HT1080 (cell line): ENCODE results near the gene PIGS. TPM values are rescaled to one million over a fixed set of nuclear protein-coding genes. Genes with fewer than 3 reads are reported as not detected.
A peak's percentile ranks its signal among the peaks of the same experiment; 100 is the strongest.
"Not testable (repeated sequence)": the region's sequence is repeated elsewhere in the genome, so short reads cannot be mapped to it uniquely, and the experiment has no call there.

Experiments
- DNase-seq: peaks from one replicate; pipeline ENCODE4 v3.0.0-alpha.2; 2015; ENCODE audit warnings: low read depth
- total RNA-seq: library from RNA; depleted of rRNA; stranded (reverse); fragments of >200 nt; shearing (Covaris generic); gene quantifications from 2 replicates; pipeline ENCODE4 v1.2.3, GENCODE V29; 2014

Gene PIGS
- total RNA-seq, 1 experiment from 2014 or later: 43.0 TPM

DNA sequence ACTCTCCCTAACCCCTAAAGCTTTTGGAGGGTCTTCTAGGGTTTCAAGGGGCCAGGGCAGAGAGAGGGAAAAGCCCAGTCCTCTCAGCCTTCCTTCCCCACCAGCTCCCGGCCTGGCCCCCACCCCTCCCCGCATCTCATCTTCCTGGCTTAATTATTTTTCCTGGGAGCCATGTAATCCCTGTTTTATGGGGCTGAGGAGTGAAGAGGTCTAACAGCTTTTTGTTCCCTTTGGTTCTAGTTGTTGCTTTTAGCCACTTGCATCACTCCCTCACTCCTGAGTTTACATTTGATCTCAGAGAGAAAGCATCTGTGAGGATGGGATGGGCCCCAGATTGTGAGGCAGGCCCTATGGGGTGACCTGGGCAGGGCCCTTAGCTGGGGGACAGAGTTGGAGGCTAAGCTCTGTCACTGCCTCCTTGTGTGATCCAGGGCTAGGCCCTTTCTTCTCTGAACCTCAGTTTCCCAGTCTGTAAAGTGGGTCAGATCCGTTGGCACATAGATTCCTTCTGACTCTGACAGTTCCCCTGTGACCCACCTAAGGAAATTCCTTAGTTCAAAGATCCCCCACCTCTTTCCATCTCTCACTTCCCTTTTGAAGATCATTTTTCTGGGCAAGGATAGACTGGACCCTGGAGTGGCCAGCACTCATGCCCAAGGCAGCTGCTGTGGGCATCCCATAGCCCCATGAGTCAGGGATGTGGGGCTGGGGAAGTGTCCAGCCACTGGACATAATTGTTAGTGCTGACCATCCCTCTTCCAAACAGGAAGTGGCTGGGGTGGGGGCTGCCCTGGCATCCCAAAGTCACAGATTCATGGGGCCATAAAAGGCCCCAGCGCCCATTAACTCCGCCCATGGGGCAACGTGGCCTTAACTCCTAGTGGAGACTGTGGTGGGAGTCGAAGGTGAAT, 39.0 kb downstream of the PIGS start:
- DNase-seq: no peak

DNA sequence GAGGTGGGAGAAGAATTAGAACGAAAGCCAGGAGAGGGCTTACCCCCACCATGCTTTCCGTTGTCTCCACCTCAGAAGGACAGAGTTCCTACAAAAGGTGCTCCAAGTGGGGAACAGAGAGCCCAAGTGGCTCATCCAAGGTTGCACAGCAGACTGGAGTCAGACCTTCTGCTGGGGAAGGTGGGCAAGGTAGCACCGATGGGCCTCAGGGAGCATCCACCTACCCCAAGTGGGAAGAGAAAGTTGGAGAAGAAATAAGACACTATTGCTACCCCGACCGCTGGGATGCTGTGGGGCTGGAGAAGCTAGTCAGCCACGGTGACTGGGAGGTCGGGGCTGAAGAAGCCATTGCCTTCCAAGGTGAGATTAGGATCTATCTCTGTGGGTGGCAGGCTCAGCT, 40.4 kb downstream of the PIGS start:
- no peak for DNase-seq

DNA sequence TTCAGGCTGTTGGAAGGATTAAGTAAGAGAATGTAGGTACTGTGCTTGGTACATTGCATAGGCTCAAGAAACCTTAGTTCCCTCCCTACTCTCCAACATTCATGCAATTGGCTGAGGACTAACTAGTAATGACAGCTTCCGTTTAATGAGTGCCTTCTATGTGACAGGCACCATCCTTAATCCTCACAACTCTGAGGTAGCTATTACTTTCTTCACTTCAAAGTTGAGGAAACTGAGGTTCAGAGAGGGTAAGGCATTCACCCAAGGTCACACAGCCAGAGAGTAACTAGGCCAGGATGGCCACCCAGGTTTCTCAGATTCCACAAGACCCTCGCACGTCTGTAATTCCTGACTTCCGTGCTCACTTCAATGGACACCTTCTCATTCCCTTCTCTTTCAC, 41.1 kb downstream of the PIGS start:
- no peak for DNase-seq

DNA sequence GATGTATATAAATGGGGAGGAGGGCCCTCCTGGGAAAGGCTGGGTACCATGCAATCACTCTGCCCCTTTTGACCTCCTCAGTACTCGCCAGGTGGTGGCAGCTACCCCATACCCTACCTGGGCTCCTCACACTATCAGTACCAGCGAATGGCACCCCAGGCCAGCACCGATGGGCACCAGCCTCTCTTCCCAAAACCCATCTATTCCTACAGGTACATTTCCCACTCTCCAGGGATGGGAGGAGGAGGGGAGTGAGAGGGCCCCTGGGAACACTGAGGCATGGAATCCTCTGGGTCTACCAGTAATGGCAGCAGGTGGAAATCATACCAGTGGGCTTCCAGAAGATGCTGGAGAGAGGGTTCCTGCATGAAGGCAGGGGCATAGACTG, 42.3 kb downstream of the PIGS start:
- no peak for DNase-seq

DNA sequence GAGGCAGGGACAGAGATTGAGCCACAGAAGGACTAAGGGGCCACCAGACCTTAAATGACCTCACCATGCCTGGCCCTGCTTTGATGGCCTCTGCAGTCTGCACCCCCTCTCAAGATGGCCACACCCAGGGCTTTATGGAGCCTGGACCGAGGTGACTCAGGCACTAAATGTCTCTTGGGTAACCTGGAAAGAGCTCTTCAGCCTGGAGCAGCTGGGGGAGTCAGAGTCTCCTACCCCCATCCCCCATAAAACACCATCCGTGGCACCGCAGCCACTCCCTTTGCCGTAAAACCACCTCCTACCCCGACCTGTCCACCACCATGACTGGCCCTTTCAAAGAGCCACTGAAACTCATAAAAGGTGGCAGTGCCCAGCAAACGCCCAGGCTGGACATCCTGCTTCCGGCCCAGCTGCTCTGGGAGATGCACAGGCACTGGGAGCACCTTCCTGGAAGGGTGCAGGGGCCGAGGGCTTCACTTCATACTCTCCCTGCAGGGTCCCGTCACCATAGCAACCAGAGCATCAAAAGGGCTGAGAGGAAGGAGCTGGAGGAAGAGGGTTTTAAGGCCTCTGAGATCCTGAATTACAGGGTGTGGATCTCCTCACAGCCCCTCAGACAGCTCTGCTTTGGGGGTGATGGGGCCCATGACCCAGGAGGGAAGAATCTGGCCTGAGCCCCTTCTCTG, 42.9 kb downstream of the PIGS start:
- no peak for DNase-seq

DNA sequence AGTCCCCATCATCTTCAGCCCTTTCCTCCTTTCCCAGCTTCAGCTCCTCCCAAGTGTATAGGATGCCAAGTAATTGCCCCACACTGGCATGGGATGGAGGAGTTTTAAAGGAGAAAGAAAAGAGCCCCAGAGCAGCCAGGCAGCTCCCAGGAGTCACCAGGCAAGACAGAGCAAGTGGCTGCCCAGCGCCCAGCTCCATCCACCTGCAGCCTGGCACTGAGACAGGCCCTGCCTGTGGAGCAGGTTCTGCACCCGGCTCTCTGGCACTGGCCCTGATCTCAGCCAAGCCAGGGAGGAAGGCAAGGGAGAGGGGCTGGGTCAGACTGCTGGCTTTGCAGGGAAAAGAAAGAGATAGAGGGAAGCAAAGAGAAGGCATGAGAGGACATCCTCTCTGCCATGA, 43.5 kb downstream of the PIGS start:
- no peak for DNase-seq

DNA sequence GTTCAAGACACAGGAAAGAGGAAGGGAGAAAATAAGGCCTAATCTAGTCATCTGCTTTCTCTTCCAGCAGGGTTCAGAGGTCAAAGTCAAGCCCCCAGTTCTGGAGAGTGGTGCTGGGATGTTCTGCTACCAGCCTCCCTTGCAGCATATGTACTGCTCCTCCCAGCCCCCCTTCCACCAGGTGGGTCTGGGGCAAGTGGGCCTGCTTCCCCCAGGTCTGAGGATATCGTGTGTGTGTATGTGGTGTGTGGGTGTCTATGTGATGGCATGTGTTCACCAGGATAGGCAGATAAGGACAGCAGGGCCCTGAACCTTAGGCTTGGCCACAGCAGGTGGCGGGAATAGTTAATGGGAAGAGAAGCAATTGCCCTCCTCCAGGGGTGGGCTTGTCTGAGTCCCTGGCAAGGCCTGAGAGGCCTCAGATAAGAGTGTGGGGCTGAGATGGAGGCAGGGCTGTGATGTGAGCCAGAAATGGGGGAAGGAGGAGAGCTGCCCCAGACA, 44.1 kb downstream of the PIGS start:
- DNase-seq: no peak

DNA sequence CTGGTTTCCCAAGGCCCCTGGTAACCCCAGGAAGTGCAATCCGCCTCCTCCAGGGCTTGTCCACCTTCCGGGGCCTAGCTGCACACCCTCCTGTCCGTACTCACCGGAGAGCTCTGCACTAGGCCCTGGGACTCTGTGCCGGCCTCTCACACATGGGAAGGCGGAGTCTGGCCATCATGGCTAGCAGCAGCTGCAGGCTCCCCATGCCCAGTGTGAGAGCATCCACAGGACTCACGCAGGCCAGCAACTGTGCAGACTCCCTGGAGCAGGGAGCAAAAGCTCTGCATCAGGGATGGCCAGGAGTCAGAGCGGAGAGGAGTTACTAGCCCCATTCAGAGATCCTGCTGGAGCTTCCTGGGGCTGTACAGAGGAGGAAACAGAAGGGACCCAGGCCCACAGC, 44.9 kb downstream of the PIGS start:
- DNase-seq: no peak

DNA sequence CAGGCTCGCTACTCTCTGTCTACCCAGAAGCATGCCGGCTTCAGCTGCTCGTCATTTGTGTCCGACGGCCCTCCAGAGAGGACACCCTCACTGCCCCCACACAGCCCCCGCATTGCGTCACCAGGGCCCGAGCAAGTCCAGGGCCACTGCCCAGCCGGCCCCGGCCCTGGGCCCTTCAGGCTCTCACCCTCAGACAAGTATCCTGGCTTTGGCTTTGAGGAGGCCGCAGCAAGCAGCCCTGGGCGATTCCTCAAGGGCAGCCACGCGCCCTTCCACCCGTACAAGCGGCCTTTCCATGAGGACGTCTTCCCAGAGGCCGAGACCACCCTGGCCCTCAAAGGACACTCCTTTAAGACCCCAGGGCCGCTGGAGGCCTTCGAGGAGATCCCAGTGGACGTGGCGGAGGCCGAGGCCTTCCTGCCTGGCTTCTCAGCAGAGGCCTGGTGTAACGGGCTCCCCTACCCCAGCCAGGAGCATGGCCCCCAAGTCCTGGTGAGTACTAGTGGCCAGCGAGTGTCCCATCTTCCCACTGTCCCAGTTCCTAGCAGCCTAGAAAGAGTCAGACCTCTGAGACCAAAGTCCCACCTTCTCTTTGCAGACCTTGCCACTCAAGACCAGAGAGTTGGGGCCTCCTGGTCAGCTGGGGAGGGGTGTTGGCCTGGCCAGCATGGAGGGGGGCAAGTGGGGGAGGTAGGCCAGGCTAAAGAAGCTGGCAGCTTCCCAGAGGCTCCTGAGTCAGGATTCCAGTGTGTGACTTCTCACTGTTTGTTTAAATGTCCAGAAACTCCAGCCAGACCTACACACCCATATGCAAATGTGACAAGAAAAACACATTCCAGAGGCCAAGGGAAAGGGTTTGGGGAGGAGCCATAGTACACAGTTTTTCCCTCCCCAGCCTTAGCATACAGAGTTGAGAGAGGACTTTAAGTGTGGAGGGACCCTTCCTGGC, 46.6 kb downstream of the PIGS start:
- peak; percentile 25 for DNase-seq

DNA sequence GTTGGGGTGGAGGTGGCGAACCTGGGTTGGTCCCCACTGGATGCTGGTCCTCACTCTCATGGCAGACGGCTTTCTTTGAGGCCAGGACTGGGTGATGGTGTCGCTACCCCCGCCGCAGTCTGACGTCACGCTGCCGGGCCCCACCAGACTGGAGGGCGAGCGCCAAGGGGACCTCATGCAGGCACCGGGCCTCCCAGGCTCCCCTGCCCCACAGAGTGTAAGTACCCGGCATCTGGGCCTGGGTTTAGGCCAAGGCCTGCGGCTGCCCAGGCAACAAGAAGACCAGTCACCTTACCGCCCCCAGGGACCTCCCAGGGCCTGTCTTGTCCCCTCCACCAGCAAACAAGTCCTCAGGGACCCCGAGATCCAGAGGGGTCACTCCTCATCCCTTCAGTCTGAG, 47.4 kb downstream of the PIGS start:
- DNase-seq: no peak

DNA sequence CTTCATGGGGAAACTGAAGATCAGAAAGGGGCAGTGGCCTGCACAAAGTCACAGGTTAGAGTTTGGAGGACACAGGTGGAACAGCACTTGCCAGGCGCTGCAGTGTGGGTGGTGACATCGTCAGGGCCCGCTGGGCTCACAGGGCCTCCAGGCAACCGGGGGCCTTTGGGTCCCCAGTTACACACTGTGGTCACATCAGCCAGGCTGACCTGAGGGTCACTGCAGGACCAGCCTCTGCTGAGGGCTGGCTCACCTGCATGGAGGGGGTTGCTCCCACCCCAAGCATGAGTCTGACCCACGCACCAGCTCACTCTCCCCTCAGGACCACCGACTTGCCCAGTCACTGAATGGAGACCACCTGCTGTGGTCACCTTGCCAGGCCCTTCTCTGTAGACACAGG, 48.1 kb downstream of the PIGS start:
- no peak for DNase-seq

DNA sequence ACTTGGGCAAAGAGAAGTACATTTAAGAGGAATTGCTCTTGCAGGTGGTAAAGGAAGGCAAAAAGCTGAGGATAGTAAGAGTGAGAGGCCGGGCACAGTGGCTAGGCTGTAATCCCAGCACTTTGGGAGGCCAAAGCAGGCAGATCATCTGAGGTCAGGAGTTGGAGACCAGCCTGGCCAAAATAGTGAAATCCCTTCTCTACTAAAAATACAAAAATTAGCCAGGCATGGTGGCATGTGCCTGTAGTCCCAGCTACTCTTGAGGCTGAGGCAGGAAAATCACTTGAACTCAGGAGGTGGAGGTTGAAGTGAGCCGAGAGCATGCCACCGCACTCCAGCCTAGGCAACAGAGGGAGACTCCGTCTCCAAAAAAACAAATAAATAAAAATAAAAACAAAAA, 49.0 kb downstream of the PIGS start:
- not testable (repeated sequence) for DNase-seq

DNA sequence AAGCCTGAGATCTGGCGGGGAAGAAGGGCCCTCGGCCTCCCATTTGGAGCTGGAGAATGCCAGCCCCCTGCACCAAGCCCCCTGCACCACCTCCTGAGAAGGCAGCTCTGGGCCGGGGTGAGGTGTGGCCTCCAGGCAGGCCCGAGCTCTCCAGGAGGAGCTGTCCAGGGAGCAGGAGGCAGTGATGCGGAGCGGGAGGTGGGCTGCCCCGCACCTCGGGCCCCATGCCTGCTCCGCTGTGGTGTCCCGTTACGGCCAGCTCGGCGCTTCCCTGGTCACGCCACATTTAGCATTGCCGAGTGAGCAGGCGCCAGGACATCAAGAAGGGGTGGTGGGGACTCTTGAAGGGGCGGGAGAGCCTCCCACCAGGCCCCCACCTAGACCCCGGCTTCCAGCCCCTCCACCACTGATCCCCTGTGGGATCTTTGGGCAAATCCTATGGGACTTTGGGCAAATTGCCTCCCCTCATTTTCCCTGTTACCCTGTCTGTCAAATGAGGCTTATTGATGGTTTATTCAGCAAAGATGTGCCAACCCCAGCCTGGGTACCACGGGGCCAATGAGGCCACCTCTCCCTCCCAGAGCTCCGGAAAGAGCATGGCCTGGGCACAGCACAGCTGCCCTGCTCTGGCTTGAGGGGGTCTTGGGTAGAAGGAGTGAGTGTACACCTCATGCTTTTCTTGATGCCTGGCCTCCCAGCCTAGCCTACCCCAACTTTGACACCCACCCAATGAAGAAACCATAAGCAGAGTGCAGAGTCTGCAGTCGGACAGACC, 49.8 kb downstream of the PIGS start:
- no peak for DNase-seq

DNA sequence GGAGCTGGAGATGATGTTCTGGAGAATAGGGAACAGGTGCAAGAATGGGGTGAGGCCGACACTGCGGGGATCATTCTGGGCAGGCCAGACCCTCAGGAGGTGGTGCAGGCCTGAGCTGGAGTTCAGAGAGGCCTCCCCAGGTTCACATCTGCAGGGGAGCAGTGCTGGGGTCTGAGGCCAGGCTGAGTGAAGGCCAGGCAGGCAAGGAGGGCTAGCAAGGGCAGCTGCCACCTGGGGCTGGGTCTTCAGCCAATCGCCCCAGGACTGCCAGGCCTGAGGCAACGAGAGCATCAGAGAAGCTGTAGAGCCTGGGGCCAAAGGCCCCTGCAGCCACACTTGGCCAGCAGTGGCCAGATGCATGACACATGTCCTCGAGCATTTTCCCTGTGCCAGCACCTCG, 50.6 kb downstream of the PIGS start:
- no peak for DNase-seq

DNA sequence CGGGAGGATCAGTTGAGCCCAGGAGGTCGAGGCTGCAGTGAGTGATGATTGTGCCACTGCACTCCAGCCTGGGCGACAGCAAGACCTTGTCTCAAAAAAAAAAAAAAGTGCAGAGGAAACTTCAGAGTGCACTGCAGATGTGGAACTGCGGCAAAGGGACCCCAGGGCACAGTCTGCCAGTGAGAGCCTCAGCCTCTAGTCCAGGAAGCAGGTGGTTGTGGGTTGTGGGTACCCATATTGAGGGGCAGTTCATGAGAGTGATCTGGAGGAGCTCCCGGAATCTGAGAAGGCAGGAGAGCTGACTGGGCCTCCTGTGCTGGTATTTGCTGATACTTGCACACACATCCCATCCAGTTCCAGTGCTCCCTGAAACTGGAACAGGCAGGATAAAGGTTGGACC, 52.1 kb downstream of the PIGS start:
- no peak for DNase-seq

DNA sequence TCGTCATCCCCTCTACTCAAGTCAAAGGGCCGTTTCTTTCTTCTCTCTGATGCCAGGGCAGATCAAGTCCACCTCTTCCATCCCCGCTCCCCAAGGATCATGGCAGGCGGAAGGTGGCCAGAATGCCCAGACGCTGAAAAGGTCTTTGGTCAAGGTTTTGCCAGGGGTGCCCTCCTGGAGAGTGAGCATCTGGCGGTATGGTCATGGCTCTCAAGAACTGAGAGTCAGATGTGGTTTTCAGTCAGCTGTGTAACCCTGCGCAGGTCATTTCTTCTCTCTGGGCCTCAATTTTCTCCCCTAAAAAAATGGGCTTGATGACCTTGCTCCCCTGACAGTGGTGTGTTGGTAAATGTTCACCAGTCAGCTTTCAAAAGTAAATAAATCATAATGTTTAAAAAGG, 52.7 kb downstream of the PIGS start:
- DNase-seq: no peak

DNA sequence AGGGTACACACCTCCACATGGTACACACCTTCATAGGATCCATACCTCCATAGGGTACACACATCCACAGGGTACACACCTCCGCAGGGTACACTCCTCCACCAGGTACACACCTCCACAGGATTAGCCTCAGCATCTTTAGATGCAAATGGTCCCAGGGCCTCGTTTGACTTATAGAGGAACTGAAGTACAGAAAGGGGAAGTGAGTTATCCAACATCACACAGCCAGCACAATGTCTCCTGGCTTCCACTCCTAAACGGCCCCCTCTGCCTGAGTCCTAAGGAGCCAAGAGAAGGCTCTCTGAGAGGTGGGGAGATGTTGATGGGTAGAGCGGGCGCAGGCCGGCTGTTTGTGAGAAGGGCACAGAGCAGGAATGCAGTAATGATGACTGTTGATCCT, 53.2 kb downstream of the PIGS start:
- DNase-seq: no peak

DNA sequence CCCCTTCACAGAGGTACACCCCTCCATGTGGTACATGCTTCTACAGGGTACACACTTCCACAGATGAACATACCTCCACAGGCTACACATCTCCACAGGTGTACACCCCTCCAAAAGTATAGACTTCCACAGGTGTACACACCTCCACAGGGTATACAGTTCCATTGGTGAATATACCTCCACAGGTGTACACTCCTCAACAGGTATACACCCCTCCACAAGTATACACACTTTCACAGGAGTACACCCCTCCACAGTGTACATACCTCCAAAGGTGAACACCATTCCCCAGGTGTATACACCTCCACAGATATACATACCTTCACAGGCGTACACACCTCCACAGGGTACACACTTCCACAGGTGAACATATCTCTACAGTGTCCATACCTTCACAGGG, 55.8 kb downstream of the PIGS start:
- no peak for DNase-seq

DNA sequence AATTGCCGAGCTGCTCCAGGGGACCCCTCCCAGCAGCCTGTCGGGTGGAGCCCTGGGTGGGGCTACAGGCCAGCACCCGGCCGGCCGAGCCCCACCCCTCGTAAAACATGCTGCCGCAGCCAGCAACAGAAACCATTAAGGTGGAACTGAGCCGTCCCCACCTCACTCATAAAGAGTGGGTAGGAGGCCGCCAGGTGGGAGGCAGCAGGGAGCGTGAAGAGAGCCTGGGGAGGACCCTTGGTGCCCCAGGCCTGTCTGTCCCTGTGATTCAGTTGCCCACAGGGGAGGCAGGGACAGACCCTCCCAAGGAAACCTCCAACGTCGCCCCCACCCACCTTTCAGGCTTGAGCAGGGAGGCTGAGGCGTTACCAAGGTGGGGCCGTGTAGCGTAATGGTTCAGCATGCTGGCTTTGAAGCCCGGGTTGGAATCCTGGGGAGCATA, 56.7 kb downstream of the PIGS start:
- DNase-seq: no peak

DNA sequence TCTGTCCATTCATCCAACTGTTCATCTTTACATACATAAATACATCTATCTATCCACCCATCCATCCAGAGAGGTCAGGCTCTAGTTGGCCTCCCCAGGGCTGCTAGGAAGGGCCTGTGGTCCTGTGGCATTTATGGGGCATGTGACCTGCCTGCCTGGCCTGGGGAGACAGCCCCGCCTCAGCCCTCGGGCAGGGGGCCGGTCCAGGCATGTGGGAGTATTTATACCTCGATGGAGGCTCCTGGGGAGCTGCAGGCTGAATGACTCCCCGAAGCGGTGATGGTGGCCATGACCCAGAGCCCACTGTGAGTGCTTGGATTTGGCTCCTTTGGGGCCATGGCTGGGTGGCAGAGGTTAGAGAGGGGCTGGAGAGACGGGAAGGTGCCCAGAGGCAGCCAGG, 57.8 kb downstream of the PIGS start:
- no peak for DNase-seq
